Breast epithelium (tissue), 3 donors: ENCODE results near the gene SRSF8.

Source experiments
- POLR2A ChIP-seq: fragments of 450-650 bp; IDR thresholded peaks from one replicate; pipeline ENCODE4 v1.6.1; 2016; ENCODE audit warnings: antibody characterized with exemption, mild to moderate bottlenecking, moderate library complexity
- POLR2AphosphoS5 ChIP-seq, 3 donors: sonication (generic); formaldehyde crosslinking; IDR thresholded peaks; one replicate each; pipeline ENCODE4 v1.6.1; 2017; ENCODE audit warnings: antibody characterized with exemption in 3 of 3
- TF ChIP-seq, protein P1 (sequence below), 3 donors: fragments of 450-650 bp; IDR thresholded peaks; one replicate each; pipeline ENCODE4 v1.5.1; 2016 to 2017; ENCODE audit warnings: antibody characterized with exemption in 3 of 3, mild to moderate bottlenecking in 3 of 3, moderate library complexity in 3 of 3

DNA sequence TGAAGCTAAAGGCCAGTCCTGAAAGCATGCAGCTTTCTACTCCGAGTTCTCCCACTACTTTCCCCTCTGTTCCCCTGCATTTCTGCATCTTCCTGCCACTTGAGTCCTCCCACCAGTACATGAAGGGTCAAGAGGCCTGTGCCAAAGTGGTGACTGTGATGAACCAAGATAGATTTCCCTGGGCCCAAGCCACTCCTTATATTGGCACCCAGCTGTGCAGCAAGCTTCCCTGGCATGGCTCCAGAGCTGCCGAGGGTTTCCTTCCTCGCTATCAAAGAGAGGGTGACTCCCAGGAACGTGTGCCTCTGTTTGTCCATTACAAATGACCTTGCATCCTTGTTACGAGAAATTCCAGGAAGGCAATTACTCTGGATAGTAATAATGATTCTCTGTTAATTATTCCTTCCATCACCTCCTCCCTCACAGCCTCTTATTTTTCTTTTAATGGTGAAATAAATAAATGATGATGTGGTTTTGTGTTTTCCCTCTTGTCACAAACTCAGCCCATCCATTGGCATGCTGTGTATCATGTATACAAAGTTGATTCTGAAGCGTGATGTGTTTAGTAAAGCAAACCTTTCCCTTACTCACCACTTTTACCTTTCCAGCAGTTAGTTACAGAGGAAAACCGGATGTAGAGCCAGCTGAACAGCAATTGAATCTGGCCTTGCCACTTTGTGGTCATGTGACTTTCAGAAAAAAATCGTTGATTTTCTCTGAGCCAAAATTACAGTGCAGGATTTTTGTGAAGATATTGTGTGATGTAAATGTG, 8.3 kb downstream of the SRSF8 start:
- TF ChIP-seq, protein P1, sequence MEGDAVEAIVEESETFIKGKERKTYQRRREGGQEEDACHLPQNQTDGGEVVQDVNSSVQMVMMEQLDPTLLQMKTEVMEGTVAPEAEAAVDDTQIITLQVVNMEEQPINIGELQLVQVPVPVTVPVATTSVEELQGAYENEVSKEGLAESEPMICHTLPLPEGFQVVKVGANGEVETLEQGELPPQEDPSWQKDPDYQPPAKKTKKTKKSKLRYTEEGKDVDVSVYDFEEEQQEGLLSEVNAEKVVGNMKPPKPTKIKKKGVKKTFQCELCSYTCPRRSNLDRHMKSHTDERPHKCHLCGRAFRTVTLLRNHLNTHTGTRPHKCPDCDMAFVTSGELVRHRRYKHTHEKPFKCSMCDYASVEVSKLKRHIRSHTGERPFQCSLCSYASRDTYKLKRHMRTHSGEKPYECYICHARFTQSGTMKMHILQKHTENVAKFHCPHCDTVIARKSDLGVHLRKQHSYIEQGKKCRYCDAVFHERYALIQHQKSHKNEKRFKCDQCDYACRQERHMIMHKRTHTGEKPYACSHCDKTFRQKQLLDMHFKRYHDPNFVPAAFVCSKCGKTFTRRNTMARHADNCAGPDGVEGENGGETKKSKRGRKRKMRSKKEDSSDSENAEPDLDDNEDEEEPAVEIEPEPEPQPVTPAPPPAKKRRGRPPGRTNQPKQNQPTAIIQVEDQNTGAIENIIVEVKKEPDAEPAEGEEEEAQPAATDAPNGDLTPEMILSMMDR (IDR thresholded peaks at IDR 0.05), result no peak
- no peak for TF ChIP-seq POLR2AphosphoS5 (IDR thresholded peaks at IDR 0.05)
- TF ChIP-seq POLR2A, result no peak
